ENCODE data around the gene ANKRD13B.

ANKRD13B gene

DNA sequence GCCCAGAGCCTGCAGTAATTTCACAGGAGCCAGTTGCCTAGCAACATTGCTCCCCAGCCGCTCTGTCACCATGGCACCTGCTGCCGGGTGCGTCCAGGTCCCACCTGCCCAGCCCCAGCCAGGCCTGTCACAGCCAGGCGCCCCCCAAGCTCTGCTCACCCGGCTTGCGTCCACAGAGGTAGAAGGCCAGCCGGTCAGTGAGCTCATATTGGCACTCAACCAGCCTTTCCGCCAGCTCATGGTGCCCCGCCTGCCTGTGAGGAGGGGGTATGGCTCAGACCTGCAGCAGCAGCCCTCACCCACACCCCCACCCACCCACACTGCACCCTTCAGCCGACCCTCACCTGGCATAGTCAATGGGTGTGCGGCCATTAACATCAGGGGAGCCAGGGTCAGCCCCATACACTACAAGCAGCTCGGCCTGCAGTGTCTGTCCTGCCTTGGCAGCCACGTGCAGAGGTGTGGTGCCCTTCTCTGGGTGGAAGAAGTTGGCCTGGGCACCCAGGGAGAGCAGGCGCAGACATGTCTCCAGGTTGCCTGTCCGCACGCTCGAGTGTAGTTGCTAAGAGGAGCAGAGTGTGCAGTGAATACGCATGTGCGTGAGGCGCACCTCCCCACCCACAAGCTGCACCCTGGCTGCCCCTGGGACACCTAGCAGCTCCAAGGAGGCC, 11.2 kb upstream of the ANKRD13B start:
- no peak for DNase-seq (ENCODE audit: low read depth)
- H3K4me3 ChIP-seq (ENCODE audit: control insufficient read depth, low read depth, low read length): no peak overlapping the region
- TF ChIP-seq, protein P1, sequence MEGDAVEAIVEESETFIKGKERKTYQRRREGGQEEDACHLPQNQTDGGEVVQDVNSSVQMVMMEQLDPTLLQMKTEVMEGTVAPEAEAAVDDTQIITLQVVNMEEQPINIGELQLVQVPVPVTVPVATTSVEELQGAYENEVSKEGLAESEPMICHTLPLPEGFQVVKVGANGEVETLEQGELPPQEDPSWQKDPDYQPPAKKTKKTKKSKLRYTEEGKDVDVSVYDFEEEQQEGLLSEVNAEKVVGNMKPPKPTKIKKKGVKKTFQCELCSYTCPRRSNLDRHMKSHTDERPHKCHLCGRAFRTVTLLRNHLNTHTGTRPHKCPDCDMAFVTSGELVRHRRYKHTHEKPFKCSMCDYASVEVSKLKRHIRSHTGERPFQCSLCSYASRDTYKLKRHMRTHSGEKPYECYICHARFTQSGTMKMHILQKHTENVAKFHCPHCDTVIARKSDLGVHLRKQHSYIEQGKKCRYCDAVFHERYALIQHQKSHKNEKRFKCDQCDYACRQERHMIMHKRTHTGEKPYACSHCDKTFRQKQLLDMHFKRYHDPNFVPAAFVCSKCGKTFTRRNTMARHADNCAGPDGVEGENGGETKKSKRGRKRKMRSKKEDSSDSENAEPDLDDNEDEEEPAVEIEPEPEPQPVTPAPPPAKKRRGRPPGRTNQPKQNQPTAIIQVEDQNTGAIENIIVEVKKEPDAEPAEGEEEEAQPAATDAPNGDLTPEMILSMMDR (IDR thresholded peaks at IDR 0.05; ENCODE audit: control insufficient read depth, insufficient read depth, low read depth, low read length, missing control alignments): no peak

DNA sequence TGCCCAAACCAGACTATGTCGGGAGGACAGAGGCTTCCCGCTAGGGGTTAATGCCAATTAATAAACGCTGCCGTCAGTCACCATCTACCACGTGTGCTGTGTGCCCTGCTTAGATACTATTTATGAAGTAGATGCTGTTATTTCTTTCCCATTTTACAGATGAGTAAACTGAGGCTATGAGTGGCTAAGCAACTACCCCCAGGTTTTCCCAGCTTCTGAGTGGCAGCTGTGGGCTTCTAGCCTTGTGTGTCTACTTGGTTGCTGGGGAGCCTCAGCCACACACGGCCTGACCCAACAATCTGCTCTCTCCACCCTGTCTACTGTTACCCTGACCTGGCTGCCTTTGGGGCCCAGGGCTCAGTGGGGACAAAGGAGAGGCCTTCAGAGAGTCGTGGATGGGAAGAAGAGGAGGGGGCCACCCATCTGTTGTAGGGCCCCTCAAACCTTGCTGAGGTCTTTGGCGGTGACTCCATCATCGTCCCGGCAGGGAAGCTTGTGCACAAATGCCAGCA, 10.6 kb upstream of the ANKRD13B start:
- H3K4me3 ChIP-seq (ENCODE audit: control insufficient read depth, low read depth, low read length): no peak overlapping the region
- TF ChIP-seq, protein P1 (IDR thresholded peaks at IDR 0.05; ENCODE audit: control insufficient read depth, insufficient read depth, low read depth, low read length, missing control alignments): no peak
- DNase-seq (ENCODE audit: low read depth): no peak

- TF ChIP-seq, protein P1 (IDR thresholded peaks at IDR 0.05; ENCODE audit: control insufficient read depth, insufficient read depth, low read depth, low read length, missing control alignments): no peak
- H3K4me3 ChIP-seq (ENCODE audit: control insufficient read depth, low read depth, low read length): no peak overlapping the region
- DNase-seq (ENCODE audit: low read depth): no peak
These were observed 10.2 kb upstream of the ANKRD13B start for GRCh38 chr17:29582772-29583171.

- no peak for DNase-seq (ENCODE audit: low read depth)
- TF ChIP-seq, protein P1 (IDR thresholded peaks at IDR 0.05; ENCODE audit: control insufficient read depth, insufficient read depth, low read depth, low read length, missing control alignments): no peak
- H3K4me3 ChIP-seq (ENCODE audit: control insufficient read depth, low read depth, low read length): no peak overlapping the region
These were observed 9.3 kb upstream of the ANKRD13B start for GRCh38 chr17:29583324-29584248.

DNA sequence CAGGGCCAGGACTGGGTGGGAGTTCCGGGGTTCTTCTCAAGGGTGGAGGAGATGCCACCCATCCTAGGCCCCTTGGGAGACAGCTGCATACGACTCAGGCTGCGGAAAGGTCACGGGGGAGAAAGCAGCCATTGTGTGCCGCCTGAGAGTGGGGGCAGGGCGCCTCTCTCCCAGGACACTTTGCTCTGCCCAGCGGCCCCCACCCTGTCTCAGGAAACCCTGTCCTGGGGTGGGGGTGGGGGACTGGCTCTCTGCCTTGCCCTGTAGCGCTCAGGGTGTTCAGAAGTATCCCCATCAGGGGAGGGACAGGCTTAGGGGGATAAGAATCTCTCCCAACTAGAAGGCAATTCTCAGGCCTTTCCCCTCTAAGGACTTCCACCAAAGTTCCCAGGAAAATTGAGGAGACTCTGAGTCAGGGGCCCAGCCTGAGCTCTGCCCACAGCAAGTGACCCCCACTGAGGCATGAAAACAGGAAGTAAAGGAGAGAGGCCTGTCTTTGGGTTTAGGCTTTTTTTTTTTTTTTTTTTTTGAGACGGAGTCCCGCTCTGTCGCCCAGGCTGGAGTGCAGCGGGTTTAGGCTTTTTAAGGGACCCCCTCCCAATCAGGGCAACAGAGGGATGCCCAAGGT, 8.4 kb upstream of the ANKRD13B start:
- TF ChIP-seq, protein P1 (IDR thresholded peaks at IDR 0.05; ENCODE audit: control insufficient read depth, insufficient read depth, low read depth, low read length, missing control alignments): no peak
- DNase-seq (ENCODE audit: low read depth): no peak
- no peak overlapping the region for H3K4me3 ChIP-seq (ENCODE audit: control insufficient read depth, low read depth, low read length)

GRCh38 chr17:29585080-29585751, 7.7 kb upstream of the ANKRD13B start:
- no peak for DNase-seq (ENCODE audit: low read depth)
- TF ChIP-seq, protein P1 (IDR thresholded peaks at IDR 0.05; ENCODE audit: control insufficient read depth, insufficient read depth, low read depth, low read length, missing control alignments): peak; percentile 46
- no peak overlapping the region for H3K4me3 ChIP-seq (ENCODE audit: control insufficient read depth, low read depth, low read length)

Measured in AG09309 (cell line).